ENCODE results near the gene PCBP3.

PCBP3 gene

GRCh38 chr21:45816794-45817193 lies 173.3 kb downstream of the PCBP3 start:
- no peak for DNase-seq

DNA sequence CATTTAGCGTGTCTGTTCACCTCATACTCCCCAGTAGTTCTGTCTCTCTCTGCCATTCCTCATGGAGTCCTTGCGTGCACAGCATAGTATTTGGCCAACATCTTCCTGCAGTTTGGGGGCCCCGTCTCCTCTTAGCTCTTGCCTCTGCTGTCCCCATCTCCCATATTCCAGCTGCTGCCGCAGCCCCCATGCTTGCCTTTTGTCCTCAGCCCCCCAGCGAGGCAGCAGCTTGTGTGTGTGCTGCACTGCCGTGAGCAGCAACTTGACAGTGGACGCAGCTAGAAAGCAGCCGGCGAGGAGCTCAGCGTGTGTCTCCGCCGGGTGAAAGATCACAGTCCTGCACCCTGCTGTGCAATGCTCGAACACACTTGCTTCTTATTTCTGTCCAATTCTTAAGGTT lies 173.8 kb downstream of the PCBP3 start:
- DNase-seq: no peak

- DNase-seq: peak; percentile 33
Observed at GRCh38 chr21:45818276-45818903, 174.9 kb downstream of the PCBP3 start.

- peak; percentile 17 for DNase-seq
Observed at GRCh38 chr21:45818904-45819285, 175.4 kb downstream of the PCBP3 start.

DNA sequence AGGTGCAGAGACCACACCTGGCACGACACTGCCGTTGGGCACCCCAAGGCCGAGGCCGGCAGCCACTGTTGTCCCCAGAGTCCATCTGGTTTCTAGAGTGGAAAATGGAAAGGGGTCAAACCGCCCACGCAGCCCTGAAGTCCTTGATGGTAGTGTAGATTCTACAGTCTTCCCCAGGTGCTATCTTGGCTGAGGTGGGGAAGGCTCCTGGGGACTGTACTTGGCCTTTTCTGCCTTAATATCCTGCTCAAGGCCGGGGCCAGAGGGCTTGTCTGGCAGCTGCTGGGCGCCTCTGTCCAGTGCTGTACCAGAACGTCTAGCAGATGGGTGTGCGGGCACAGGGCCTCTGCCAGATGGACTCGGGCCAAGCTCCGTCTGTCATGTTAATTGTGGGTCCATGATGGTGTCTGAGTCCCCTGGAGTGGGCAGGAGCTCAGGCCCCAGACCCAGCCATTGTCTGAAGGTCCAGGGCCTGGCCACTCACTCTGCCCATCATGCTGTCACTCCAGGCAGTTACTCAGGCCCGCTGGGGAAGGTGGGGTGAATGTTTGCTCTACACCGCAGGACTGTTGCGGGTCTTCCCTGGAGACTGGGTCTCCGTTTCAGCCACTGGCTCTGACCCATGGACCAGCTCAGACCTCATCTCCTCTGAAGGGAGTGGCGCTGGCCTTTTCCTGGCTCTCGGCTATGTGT lies 176.1 kb downstream of the PCBP3 start:
- no peak for DNase-seq

GRCh38 chr21:45820171-45821091 lies 176.9 kb downstream of the PCBP3 start:
- DNase-seq: peak; percentile 90

DNA sequence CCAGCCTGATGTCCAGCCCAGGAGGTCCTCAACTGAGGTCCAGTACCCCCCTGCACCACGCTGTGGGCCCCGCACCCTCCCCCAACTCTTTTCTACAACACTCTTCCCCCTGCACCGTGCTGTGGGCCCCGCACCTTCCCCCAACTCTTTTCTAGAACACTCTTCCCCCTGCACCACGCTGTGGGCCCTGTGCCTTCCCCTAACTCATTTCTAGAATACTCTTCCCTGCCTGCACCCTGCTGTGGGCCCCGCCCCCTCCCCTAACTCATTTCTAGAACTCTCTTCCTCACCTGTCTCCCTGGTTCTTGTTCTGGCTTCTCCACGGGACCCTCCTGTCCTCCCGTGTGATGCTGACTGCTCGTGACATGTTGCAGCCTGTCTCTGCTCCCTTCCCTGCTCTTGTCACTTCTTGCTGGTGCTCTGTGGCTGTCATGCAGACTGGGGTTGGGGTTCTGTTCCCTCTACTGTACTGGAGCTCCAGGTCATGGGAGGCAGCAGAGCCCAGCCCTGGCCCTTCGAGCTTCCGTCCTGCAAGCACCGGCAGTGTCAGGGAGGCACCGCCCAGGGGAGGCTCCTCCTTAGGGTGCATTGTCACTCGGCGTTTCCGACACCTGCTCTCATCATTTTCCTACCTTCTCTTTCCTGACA lies 177.9 kb downstream of the PCBP3 start:
- DNase-seq: no peak

DNA sequence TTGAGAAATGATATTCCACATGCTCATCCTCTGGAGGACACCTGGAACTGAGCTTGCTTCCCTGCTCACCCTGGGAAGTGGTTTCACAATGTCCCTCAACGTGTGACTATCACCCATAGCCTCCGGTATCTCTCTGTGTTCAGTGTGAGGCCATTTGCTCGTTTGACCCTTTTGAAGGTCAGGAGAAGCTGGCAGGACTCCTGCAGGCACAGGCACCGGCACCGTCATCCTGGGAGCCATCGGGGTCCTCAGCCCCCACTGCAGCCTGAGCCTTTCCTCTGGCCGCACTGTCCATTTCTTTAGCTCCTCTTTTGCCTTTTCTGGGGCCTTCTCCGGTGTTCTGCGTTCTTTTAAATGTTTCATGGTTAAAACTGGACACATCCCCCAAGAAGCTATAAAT lies 178.5 kb downstream of the PCBP3 start:
- no peak for DNase-seq

- DNase-seq: no peak
Observed at GRCh38 chr21:45822429-45823099, 179.0 kb downstream of the PCBP3 start.

GRCh38 chr21:45823100-45823681 lies 179.7 kb downstream of the PCBP3 start:
- no peak for DNase-seq

- DNase-seq: no peak
Observed at GRCh38 chr21:45824546-45825215, 181.2 kb downstream of the PCBP3 start.

DNA sequence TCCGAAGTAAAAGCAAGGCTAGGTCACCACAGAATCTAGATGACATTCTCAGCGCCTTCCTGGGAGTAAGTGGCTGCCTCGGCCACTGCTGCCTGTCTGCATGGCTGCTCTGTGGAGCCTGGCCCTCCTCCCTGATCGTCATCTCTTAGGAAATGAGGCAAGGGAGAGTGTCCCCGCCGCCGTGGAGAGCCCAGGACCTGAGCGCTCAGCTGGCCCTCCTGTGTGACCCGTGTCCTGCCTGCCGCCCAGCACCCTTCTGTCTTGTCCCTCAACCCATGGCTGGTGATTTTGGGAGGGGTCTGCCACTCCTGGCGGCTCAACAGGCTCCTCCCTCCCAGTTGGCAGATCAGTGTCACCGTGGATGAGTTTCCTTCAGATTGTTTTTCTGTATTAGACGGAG lies 181.7 kb downstream of the PCBP3 start:
- no peak for DNase-seq

DNA sequence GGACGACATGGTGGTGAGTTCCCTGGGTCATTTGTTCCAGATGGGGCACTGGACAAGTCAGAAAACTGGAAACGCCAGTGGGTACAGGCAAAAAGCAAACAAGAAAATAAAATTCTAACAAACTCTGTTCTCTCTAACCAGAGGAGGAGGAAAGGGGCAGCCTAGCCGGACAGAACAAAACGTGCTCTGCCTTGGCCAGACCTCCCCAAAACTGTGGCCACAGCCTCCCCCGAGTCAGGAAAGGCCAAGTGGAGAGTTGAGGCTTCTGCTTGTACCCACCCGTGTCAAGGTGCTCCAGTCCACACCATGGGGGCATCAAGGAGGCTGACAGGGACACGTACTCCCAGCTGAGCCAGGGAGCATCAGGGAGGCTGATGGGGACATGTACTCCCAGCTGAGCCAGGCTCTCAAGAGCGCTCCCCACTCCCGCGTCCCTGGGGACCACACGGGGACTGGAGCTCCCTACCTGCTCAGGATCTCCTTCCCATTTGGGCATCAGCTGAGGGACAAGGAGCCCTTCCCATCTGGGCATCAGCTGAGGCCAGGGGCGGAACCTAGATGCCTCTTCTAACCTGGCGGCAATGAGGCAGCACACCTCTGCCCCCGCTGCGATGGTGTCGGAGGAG lies 183.3 kb downstream of the PCBP3 start:
- no peak for DNase-seq

DNA sequence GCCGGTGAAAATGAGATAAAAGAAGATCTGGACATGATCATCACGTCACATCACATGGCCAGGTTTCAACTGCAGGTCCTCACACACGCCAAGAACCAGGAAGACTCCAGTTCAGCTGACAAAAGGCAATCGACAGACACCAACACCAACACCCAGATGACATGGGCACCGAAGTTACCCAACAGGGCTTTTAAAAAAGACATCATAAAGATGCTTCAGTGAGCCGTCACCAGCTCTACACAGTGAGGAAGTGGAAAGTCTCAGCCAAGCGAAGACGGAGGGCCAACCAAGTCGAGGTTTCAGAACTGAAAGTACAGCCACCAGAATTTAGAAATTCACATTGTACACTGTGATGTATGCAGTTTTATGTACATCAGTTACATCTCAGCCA lies 183.8 kb downstream of the PCBP3 start:
- no peak for DNase-seq

DNA sequence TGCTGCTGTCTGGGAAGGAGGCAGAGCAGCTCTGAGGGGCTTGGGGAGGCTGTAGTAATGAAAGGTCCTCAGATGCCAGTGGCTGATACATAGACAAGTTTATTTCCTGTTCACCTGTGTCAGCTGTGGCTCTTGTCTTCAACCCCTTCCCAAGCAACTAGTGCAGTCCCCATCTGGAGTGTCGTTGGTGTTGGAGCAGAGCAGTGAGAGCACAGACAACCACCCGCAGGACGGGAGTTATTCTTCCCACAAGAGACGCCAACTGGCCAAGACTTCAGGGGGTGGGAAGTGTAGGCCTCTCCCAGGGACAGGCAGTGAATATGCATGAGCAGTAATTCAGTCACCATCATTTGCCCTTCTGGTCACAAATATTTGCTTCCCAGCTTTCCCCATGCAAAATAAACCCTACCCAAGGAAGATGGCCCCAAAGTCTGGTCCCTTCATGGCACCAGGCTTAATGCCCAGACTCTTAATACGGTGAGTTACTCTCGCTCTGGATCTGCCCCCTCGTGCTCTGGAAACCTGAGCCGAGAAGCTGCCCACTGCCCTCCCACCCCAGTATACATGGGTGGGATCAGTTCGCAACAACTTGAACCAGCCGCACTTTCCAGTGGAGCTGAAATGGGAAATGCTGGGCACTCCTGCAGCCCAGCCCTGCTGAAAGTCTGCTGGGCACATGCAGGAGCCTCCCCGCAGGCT lies 184.5 kb downstream of the PCBP3 start:
- DNase-seq: no peak

DNA sequence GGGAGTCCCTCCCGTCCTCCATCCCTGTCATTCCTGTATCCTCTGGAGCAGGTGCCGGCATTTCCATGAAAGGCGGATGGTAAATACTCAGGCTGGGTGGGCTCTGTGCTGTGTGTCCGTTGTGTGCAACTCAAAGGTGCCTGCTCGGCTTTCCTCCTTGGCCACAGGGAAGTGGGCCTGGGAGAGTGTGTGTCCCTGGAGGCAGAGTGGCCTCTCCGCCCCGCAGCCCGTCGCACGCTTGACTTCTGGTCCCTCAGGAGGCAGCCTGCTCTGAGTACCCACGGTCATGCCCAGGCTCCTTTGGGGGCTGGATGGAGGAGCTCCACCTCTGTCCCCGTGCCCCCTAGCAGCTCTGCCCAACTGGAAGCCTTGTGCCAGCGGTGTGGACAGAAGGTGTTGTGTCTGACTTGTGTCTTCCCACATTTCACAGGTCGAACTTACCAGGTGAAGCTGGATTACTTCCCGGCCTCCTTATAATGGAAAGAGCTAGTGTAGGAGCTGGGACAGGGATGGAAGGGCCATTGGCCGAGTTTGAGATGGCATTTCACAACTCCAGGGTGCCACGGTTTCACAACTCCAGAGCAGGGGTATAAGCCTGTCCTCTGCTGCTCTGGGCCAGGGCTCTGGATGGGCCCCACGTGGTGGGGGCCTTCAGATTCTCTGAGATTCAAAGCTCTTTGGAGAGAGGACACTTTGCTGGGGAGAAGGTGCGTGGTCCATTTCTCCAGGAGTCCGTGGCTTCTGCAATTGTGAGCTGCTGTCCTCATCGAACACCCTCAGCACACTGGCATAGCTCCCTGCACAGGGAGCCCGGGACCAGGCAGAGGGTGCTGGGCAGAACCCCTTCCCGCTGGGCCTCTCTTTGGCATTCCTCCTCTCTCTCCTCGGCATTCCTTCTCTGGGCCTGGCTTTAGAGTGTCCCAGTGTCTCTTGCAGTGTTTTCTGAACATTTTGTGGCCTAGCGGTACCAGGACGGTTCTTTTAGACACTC lies 185.3 kb downstream of the PCBP3 start:
- DNase-seq: no peak

GRCh38 chr21:45829668-45830067 lies 186.1 kb downstream of the PCBP3 start:
- no peak for DNase-seq

- no peak for DNase-seq
Observed at GRCh38 chr21:45830221-45830640, 186.7 kb downstream of the PCBP3 start.

- DNase-seq: no peak
Observed at GRCh38 chr21:45830720-45831366, 187.3 kb downstream of the PCBP3 start.
